RWPE1 (cell line): Measurements from ENCODE around the gene CCDC167.

Experiments
- CTCF ChIA-PET: fragments of 350-600 bp; sonication (Branson Sonifier 250); formaldehyde crosslinking; extraction: SDS; loops from one replicate; lab custom pipeline; 2021; lab: Yijun Ruan, JAX
- POLR2A ChIA-PET: fragments of 400-600 bp; formaldehyde crosslinking; extraction: SDS; loops from one replicate; lab custom pipeline; 2020; ENCODE audit warnings: antibody characterized with exemption; ENCODE audit not compliant: low non-redundant PET; lab: Yijun Ruan, JAX
- DNase-seq: peaks from one replicate; pipeline ENCODE4 v3.0.0; 2012; ENCODE audit warnings: low spot score
- H3K27ac ChIP-seq: fragments of 450-650 bp; 2 replicates; pipeline ENCODE4 v1.5.1; 2017
- CTCF ChIP-seq: fragments of 450-650 bp; conservative IDR thresholded peaks from 2 replicates; pipeline ENCODE4 v1.5.1; 2017; ENCODE audit warnings: low read depth, mild to moderate bottlenecking

CCDC167 gene

GRCh38 chr6:37514837-37515236 is 15.1 kb upstream of the CCDC167 start:
- H3K27ac ChIP-seq: no peak overlapping the region
- ChIA-PET CTCF (interaction anchor here (0.6 kb wide), 1 partner anchor 206 kb away, joined by 3 read pairs; no protein-coding TSS in a partner anchor), POLR2A (no interaction called here)
- no peak for DNase-seq
- no peak for TF ChIP-seq CTCF

DNA sequence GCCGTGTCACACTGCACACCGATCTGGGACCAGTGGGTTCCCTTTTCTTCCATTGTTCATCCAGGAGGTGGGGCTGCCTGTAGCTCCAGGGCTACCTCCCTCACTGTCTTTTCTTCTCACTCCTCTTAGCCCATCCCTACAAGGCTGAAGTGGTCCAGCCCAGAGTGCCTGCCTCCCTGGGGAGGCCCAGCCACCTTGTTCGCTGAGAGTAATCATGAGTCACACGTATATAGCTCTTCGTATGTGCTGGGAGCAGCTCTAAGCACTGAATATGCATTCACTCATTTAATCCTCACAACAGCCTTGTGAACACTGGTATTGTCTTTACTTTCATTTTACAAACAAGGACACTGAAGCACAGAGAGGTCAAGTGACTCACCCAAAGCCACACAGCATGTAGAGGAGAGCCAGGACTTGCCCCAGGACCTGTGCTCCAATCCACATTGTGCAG is 14.7 kb upstream of the CCDC167 start:
- no peak overlapping the region for H3K27ac ChIP-seq
- TF ChIP-seq CTCF: no peak
- CTCF ChIA-PET: interaction anchor here (0.6 kb wide), 1 partner anchor 206 kb away, joined by 3 read pairs; no protein-coding TSS in a partner anchor
- POLR2A ChIA-PET: no interaction called here
- peak; percentile 58 for DNase-seq

GRCh38 chr6:37513576-37513975 is 13.9 kb upstream of the CCDC167 start:
- no peak for DNase-seq
- ChIA-PET CTCF (interaction anchor here (0.6 kb wide), 1 partner anchor 14 kb away, joined by 3 read pairs; no protein-coding TSS in a partner anchor), POLR2A (no interaction called here)
- no peak overlapping the region for H3K27ac ChIP-seq
- no peak for TF ChIP-seq CTCF

DNA sequence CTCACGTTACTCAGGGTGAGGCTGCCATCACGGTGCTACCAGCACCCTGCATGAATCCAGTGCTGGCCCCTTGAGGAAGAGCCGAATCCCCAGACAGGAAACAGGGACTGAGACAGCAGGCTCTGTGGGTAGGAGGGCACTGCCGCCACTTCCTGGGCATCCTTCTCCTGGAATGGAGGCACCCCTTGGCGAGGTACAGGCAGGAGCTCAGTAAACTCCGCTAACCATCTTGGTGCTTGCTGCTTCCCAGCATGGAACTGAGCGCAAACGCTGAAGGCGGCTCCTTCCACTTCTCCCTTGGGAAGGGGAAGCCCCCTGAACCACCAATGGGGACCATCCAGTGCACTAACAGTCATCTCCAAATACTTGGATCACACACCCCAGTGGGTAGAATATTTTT is 13.5 kb upstream of the CCDC167 start:
- H3K27ac ChIP-seq: no peak overlapping the region
- DNase-seq: no peak
- POLR2A ChIA-PET: no interaction called here
- CTCF ChIA-PET: no interaction called here
- TF ChIP-seq CTCF: no peak

GRCh38 chr6:37512400-37513011 is 12.8 kb upstream of the CCDC167 start:
- ChIA-PET CTCF (no interaction called here), POLR2A (no interaction called here)
- no peak for TF ChIP-seq CTCF
- no peak for DNase-seq
- no peak overlapping the region for H3K27ac ChIP-seq

DNA sequence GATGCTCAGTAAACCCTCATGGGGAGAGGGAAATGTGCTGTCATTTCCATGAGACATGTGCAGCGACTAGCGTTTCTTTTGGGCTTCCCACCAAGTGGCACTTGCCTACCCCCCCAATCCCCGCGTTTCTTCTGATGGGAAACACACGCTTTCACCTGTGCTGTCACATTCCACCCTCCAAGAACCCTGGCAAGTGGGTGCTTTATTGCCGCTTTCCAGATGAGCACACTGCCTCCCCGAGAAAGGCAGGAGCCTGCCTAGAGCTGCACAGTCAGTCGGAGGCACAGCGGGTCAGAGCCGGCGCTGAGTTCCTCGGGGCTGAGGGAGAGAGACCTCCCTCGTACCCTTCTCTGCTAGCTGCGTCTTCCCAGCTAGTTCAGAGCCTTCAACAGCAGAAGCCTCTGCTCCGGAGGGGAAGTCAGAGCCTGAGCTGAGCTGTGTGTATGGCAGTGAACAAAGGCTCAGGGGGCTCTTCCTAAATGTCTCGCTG is 12.3 kb upstream of the CCDC167 start:
- no peak for DNase-seq
- CTCF ChIA-PET: no interaction called here
- no peak overlapping the region for H3K27ac ChIP-seq
- POLR2A ChIA-PET: no interaction called here
- TF ChIP-seq CTCF: no peak
